Mucosa of stomach (tissue), 1 donor: ENCODE measurements around the gene CA12.

Source experiments
- H3K27me3 ChIP-seq: one replicate; pipeline ENCODE4 v1.7.0; 2013; ENCODE audit warnings: mild to moderate bottlenecking, low read length; ENCODE audit not compliant: control insufficient read depth, insufficient read depth
- H3K36me3 ChIP-seq: one replicate; pipeline ENCODE4 v1.7.0; 2013; ENCODE audit warnings: low read length; ENCODE audit not compliant: control insufficient read depth, insufficient read depth
- H3K4me1 ChIP-seq: one replicate; pipeline ENCODE4 v1.7.0; 2013; ENCODE audit warnings: mild to moderate bottlenecking, low read length; ENCODE audit not compliant: control insufficient read depth, insufficient read depth
- H3K4me3 ChIP-seq: one replicate; pipeline ENCODE4 v1.7.0; 2013; ENCODE audit warnings: low read length
- H3K9ac ChIP-seq: one replicate; pipeline ENCODE4 v1.7.0; 2013; ENCODE audit warnings: mild to moderate bottlenecking, low read length, moderate library complexity
- H3K9me3 ChIP-seq: one replicate; pipeline ENCODE4 v1.7.0; 2013; ENCODE audit warnings: mild to moderate bottlenecking, low read length, moderate library complexity; ENCODE audit not compliant: control insufficient read depth
- donor health status: Pancreatic carcinoma.

CA12 gene

GRCh38 chr15:63301088-63301487 lies 80.6 kb downstream of the CA12 start:
- Histone ChIP-seq H3K4me1 (no peaks in the 10 kb centered on the region), H3K36me3 (no peaks in the 10 kb centered on the region)

DNA sequence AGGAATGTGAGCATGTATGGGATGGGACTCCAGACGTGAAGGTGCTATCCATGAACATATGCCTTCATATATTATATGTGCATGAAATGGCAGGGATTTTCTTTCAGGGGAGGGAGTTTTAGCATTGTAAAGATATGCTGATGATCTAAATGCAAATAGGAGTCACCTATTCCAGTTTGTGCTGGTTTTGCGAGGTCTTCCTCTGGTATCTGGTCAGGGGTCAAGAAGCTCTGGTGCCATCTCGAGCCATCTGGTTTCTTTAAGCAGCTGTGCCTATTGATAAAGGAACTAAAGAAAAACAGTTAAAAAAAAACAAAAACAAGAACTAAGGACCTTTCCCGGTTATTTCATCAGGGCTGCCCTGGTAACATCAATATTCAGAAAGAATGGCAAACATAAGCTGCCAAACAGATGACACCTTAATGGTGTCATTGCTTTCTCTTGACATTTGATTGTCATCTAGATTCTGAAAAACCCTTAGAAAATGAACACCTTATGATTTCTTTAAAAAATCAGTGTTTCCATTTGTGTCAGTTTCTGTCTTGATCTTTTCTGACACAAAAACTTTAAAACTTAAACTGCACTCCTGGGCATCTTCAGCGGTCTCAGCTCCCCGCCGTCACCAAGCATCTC lies 81.6 kb downstream of the CA12 start:
- Histone ChIP-seq H3K9me3 (no peaks in the 10 kb centered on the region), H3K27me3 (no peaks in the 10 kb centered on the region), H3K4me3 (no peak overlapping the region), H3K36me3 (no peaks in the 10 kb centered on the region), H3K9ac (no peak overlapping the region), H3K4me1 (no peaks in the 10 kb centered on the region)

More at GRCh38 chr15:63301088-63301487, 80.6 kb downstream of the CA12 start:
- Histone ChIP-seq H3K4me3 (no peak overlapping the region), H3K27me3 (no peaks in the 10 kb centered on the region), H3K9ac (no peak overlapping the region), H3K9me3 (no peaks in the 10 kb centered on the region)

GRCh38 chr15:63296195-63296594 lies 85.5 kb downstream of the CA12 start:
- Histone ChIP-seq H3K9me3 (no peaks in the 10 kb centered on the region), H3K9ac (no peak overlapping the region), H3K27me3 (no peaks in the 10 kb centered on the region), H3K4me3 (no peak overlapping the region), H3K36me3 (no peaks in the 10 kb centered on the region), H3K4me1 (no peaks in the 10 kb centered on the region)

DNA sequence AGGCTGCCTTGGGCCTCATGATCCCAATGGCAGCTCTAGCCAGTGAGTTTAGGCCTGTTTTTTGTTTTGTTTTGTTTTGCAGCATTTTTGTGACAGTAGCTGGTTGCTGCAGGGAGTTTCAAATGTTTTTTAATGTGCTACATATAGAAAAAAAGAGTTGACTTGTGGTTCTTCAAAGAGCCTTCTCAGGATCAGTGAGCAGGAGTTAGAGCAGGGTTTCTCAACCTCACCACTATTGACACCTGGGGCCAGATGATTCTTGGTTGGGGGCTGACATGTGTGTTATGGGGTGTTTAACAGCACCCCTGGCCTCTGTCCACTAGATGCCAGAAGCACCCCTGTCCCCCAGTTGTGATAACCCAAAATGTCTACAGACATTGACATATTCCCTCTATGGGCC lies 86.3 kb downstream of the CA12 start:
- no peaks in the 10 kb centered on the region for H3K9me3 ChIP-seq
- no peaks in the 10 kb centered on the region for H3K4me1 ChIP-seq
- H3K4me3 ChIP-seq = no peak overlapping the region
- H3K27me3 ChIP-seq = no peaks in the 10 kb centered on the region
- no peaks in the 10 kb centered on the region for H3K36me3 ChIP-seq
- no peak overlapping the region for H3K9ac ChIP-seq

DNA sequence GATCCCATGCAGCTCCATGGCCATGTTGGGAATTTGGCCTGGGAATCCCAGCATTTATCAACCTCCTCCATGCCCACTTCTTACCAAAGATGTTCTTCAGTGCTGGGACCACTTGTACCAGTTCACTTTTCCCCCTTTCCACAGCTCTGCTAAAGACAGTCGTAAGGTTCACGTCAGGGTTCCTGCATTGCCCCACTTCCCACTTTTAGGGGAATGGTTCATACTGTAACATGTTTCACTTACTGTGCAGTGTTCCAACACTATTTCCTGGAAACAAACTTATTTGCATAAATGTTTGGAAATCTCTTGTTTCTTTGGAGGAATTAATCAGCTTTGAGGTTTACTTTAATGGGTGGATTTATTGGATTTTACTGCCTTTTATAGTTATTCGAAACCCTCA lies 87.3 kb downstream of the CA12 start:
- no peaks in the 10 kb centered on the region for H3K4me1 ChIP-seq
- no peaks in the 10 kb centered on the region for H3K36me3 ChIP-seq
- no peak overlapping the region for H3K4me3 ChIP-seq
- no peaks in the 10 kb centered on the region for H3K27me3 ChIP-seq
- no peaks in the 10 kb centered on the region for H3K9me3 ChIP-seq
- no peak overlapping the region for H3K9ac ChIP-seq

DNA sequence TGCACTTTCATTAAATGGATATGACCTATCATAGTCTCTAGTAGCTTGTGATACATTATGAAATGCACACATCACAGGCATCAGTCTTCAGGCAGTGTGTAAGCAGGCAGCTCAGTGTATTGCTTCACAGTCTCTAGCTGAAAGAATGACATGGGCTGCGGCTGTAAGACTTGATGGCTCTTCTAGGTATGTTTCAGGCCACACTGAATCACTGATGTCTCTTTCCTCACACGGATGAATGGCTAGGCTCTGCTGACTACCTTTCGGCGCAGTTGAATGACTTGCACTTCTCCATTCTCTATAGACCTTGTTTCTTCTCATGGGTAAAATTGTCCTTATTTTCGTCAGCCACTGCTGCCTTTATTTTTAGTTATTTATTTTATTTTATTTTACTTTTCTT lies 88.9 kb downstream of the CA12 start:
- Histone ChIP-seq H3K9me3 (no peaks in the 10 kb centered on the region), H3K4me3 (no peak overlapping the region), H3K36me3 (no peaks in the 10 kb centered on the region), H3K27me3 (no peaks in the 10 kb centered on the region), H3K4me1 (no peaks in the 10 kb centered on the region), H3K9ac (no peak overlapping the region)

DNA sequence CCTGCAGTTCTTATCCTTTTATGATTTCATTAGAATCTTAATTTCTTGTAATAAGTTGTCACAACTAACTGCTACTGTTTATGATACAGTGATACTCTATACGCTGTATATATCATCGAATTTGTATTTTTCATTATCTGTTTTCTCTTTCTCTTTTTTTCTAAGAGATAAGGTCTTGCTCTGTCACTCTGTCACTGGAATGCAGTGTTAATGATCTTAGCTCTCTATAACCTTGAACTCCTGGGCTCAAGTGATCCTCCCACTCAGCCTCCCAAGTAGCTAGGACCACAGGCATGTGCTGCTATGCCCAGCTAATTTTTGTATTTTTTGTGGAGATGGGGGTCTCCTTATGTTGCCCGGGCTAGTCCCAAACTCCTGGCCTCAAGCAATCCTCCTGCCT lies 89.4 kb downstream of the CA12 start:
- Histone ChIP-seq H3K9me3 (no peaks in the 10 kb centered on the region), H3K4me3 (no peak overlapping the region), H3K4me1 (no peaks in the 10 kb centered on the region), H3K27me3 (no peaks in the 10 kb centered on the region), H3K36me3 (no peaks in the 10 kb centered on the region), H3K9ac (no peak overlapping the region)

DNA sequence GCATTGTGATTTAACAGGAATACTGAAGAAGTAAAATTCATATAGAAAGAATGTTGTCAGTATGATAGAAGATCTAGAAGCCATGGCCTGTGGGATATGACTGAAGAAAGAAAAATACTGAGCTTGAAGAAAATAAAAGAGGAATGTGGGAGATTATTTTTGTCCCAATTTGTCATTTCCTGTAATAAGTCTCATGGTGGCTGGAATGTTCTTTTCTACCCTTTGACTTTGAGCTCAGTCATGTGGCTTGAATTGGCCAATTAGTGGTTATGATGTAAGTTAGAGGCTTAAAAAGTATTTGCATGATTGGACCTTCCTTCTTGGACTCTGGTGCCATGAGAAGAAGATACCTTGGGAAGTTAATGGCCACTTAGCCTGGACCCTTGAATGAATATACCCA lies 90.1 kb downstream of the CA12 start:
- H3K4me3 ChIP-seq = no peak overlapping the region
- H3K36me3 ChIP-seq = no peaks in the 10 kb centered on the region
- no peaks in the 10 kb centered on the region for H3K27me3 ChIP-seq
- H3K9me3 ChIP-seq = no peaks in the 10 kb centered on the region
- no peaks in the 10 kb centered on the region for H3K4me1 ChIP-seq
- H3K9ac ChIP-seq = no peak overlapping the region

GRCh38 chr15:63288778-63289378 lies 92.8 kb downstream of the CA12 start:
- Histone ChIP-seq H3K36me3 (no peaks in the 10 kb centered on the region), H3K9me3 (no peaks in the 10 kb centered on the region), H3K4me1 (no peaks in the 10 kb centered on the region), H3K27me3 (no peaks in the 10 kb centered on the region), H3K9ac (no peak overlapping the region), H3K4me3 (no peak overlapping the region)

- no peaks in the 10 kb centered on the region for H3K36me3 ChIP-seq
- H3K9ac ChIP-seq = no peak overlapping the region
- no peaks in the 10 kb centered on the region for H3K4me1 ChIP-seq
- no peaks in the 10 kb centered on the region for H3K27me3 ChIP-seq
- H3K4me3 ChIP-seq = no peak overlapping the region
- H3K9me3 ChIP-seq = no peaks in the 10 kb centered on the region
These were observed 93.3 kb downstream of the CA12 start for GRCh38 chr15:63288342-63288741.

DNA sequence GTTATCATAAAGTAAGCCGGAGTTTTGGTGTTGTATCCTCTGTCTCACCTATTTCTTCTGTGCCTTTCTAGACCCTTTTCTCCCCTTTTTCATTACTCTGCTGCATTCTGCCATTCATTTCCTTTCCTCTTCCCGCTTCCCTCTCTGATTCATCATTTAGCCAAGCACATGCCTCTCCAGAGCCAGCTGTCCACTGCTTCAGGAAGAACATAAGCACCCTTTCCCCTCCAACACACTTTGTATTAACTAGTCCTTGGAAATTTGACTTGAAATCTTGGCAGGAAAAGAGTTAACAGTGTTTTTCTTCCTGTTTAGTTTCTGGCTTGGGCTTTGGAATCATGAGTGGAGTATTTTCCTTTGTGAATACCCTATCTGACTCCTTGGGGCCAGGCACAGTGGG lies 94.5 kb downstream of the CA12 start:
- H3K4me3 ChIP-seq = no peak overlapping the region
- no peaks in the 10 kb centered on the region for H3K36me3 ChIP-seq
- H3K9me3 ChIP-seq = no peaks in the 10 kb centered on the region
- no peak overlapping the region for H3K9ac ChIP-seq
- H3K27me3 ChIP-seq = no peaks in the 10 kb centered on the region
- H3K4me1 ChIP-seq = no peaks in the 10 kb centered on the region

- no peaks in the 10 kb centered on the region for H3K27me3 ChIP-seq
- no peak overlapping the region for H3K9ac ChIP-seq
- H3K9me3 ChIP-seq = no peaks in the 10 kb centered on the region
- no peaks in the 10 kb centered on the region for H3K36me3 ChIP-seq
- no peaks in the 10 kb centered on the region for H3K4me1 ChIP-seq
- H3K4me3 ChIP-seq = no peak overlapping the region
These were observed 97.3 kb downstream of the CA12 start for GRCh38 chr15:63284335-63284734.

DNA sequence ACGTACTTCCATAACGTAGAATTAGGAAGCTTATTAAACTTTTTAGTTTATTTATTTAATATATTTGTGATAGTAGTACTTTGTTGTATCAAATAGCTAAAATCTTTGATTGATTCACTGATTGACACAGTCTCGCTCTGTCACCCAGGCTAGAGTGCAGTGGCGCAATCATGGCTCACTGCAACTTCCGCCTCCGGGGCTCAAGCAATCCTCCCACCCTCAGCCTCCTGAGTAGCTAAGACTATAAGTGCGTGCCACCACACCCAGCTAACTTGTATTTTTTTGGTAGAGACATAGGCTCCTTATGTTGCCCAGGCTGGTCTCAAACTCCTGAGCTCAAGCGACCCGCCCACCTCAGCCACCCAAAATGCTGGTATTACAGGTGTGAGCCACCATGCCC lies 98.5 kb downstream of the CA12 start:
- Histone ChIP-seq H3K9ac (no peak overlapping the region), H3K4me1 (no peaks in the 10 kb centered on the region), H3K9me3 (no peaks in the 10 kb centered on the region), H3K4me3 (no peak overlapping the region), H3K27me3 (no peaks in the 10 kb centered on the region), H3K36me3 (no peaks in the 10 kb centered on the region)
